DND-41 (cell line): ENCODE results near the gene ZNF316.

Experiments used
- ATAC-seq: fragments of 200-7000 bp; cut with Tn5 transposase; 3 replicates; pipeline ENCODE4 v1.9.1; 2021; ENCODE audit warnings: low read depth; ENCODE audit not compliant: insufficient read depth
- DNase-seq: peaks from one replicate; pipeline ENCODE4 v3.0.0-alpha.2; 2020
- H2AFZ ChIP-seq: 2 replicates; pipeline ENCODE4 v1.6.0; 2012; ENCODE audit warnings: low read depth, low read length
- H3K27ac ChIP-seq: 2 replicates; pipeline ENCODE4 v1.5.1; 2012; ENCODE audit warnings: low read length, inconsistent platforms
- H3K27me3 ChIP-seq: fragments of 200-600 bp; sonication (generic); 2 replicates; pipeline ENCODE4 v1.6.0; 2012; ENCODE audit warnings: low read length, mild to moderate bottlenecking, inconsistent platforms; ENCODE audit not compliant: insufficient read depth, poor library complexity
- H3K36me3 ChIP-seq: 2 replicates; pipeline ENCODE4 v1.5.1; 2012; ENCODE audit warnings: low read length, inconsistent platforms; ENCODE audit not compliant: insufficient read depth
- H3K4me1 ChIP-seq: 2 replicates; pipeline ENCODE4 v1.5.1; 2012; ENCODE audit warnings: mild to moderate bottlenecking, low read length; ENCODE audit not compliant: insufficient read depth
- H3K4me2 ChIP-seq: 2 replicates; pipeline ENCODE4 v1.6.0; 2012; ENCODE audit warnings: mild to moderate bottlenecking, moderate library complexity, low read length, inconsistent platforms; ENCODE audit not compliant: insufficient read depth
- H3K4me3 ChIP-seq, 2 experiments: fragments of 200-600 bp in 1 of 2; shearing (Covaris generic) in 1 of 2; 2 replicates each; pipeline ENCODE4 v1.5.1; 2012 to 2016; ENCODE audit warnings: inconsistent platforms in 2 of 2, low read length in 2 of 2, mild to moderate bottlenecking in 2 of 2, low read depth in 1 of 2, moderate library complexity in 1 of 2
- H3K79me2 ChIP-seq: 2 replicates; pipeline ENCODE4 v1.6.0; 2012; ENCODE audit warnings: low read length, inconsistent platforms; ENCODE audit not compliant: insufficient read depth
- H3K9ac ChIP-seq: 2 replicates; pipeline ENCODE4 v1.6.0; 2012; ENCODE audit warnings: low read depth, mild to moderate bottlenecking, inconsistent platforms, low read length, moderate library complexity
- H3K9me3 ChIP-seq: 2 replicates; pipeline ENCODE4 v1.5.1; 2012; ENCODE audit warnings: low read length, moderate library complexity, mild to moderate bottlenecking, inconsistent platforms; ENCODE audit not compliant: insufficient read depth, severe bottlenecking
- H4K20me1 ChIP-seq: 2 replicates; pipeline ENCODE4 v1.6.0; 2012; ENCODE audit warnings: low read length; ENCODE audit not compliant: insufficient read depth
- CTCF ChIP-seq: IDR thresholded peaks from 2 replicates; pipeline ENCODE4 v1.5.1; 2012; ENCODE audit warnings: borderline replicate concordance, low read length, moderate library complexity, mild to moderate bottlenecking; ENCODE audit not compliant: poor library complexity, severe bottlenecking; ENCODE audit errors: extremely low read depth
- EZH2 ChIP-seq: IDR thresholded peaks from 3 replicates; pipeline ENCODE4 v1.6.1; 2012; ENCODE audit warnings: borderline replicate concordance, low read depth, mild to moderate bottlenecking, moderate library complexity, low read length, inconsistent platforms; ENCODE audit not compliant: severe bottlenecking

Gene ZNF316

DNA sequence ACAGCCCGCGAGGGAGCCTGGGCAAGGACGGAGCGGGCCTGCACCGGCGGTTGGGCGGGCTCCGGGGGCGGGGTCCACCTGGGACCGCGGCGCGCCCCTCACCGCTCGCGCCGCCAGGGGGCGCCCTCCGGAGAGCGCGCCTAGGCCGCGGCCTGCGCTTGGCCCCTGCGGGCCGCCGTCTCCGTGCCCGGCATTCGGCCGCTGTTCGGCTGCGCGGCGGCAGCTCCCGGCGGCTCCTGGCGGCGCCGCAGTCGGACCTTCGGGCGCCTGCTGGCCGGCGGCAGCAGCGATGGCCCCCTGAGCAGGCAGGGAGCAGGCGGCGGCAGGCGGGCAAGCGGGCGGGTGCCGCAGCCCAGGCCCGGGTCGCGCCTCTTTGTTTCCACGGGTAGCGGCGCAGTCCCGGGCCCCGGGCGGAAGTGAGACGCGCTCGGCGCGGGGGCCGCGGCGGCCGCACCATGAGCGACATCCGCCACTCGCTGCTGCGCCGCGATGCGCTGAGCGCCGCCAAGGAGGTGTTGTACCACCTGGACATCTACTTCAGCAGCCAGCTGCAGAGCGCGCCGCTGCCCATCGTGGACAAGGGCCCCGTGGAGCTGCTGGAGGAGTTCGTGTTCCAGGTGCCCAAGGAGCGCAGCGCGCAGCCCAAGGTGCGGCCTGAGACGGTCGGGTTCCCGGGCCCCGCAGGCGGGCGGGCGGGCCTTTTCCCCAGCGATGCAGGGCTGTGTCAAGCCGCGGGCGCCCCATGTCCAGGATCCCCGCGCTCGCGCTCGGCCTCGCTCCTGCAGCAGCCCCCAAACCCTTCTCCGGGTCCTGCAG is 47.1 kb upstream of the ZNF316 start, which contains the start of gene INTS15:
Gene INTS15 (plus strand): TSS at position 193 of the 816 bp plus-strand sequence. CDS start 263 bp downstream, at position 456.
- H3K9ac ChIP-seq = peak within 1 kb of the TSS; percentile 92
- peak within 1 kb of the TSS; percentile 96 for H2AFZ ChIP-seq
- H3K27ac ChIP-seq = peak within 1 kb of the TSS; percentile 90
- peaks cover 29% of the 10 kb centered on the region for H3K4me1 ChIP-seq
- peaks cover 18% of the 10 kb centered on the region; the same call in 1 of the 2 replicates for H4K20me1 ChIP-seq
- DNase-seq = peak; percentile 80
- H3K27me3 ChIP-seq = no peaks in the 10 kb centered on the region
- peaks cover 62% of the 10 kb centered on the region for H3K36me3 ChIP-seq
- peak; percentile 86 for ATAC-seq
- TF ChIP-seq CTCF = peak; percentile 83
- no peak for TF ChIP-seq EZH2
- peak within 1 kb of the TSS; percentile 76 to 99 for H3K4me3 ChIP-seq
- H3K9me3 ChIP-seq = no peaks in the 10 kb centered on the region
- H3K4me2 ChIP-seq = peak within 1 kb of the TSS; percentile 76
- H3K79me2 ChIP-seq = peaks cover 37% of the 10 kb centered on the region

- TF ChIP-seq EZH2 = no peak
- no peak for TF ChIP-seq CTCF
- Histone ChIP-seq H3K79me2 (peaks cover 43% of the 10 kb centered on the region), H4K20me1 (peaks cover 18% of the 10 kb centered on the region; the same call in 1 of the 2 replicates), H3K4me2 (peak overlapping the region; percentile 76), H3K27ac (peak overlapping the region; percentile 90), H3K27me3 (no peaks in the 10 kb centered on the region), H3K4me1 (peaks cover 29% of the 10 kb centered on the region), H3K9ac (peak overlapping the region; percentile 92), H2AFZ (peak overlapping the region; percentile 96), H3K9me3 (no peaks in the 10 kb centered on the region), H3K36me3 (peaks cover 64% of the 10 kb centered on the region), H3K4me3 (peak overlapping the region; percentile 76 to 99)
- ATAC-seq (no peak; the same call in 1 of the 3 replicates), DNase-seq (peak; percentile 15)
Measured at GRCh38 chr7:6590645-6591110, 46.4 kb upstream of the ZNF316 start.

DNA sequence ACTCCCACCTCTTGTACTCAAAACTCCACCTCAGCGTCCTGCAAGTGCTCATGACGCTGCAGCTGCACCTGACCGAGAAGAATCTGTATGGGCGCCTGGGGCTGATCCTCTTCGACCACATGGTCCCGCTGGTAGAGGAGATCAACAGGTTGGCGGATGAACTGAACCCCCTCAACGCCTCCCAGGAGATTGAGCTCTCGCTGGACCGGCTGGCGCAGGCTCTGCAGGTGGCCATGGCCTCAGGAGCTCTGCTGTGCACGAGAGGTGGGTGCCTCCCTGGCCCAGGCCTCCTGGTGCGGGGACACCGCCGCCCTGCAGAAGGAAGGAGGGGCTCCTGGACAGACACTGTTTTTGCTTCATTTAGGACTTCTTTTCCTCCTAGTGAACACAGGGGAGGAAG is 37.0 kb upstream of the ZNF316 start:
- no peaks in the 10 kb centered on the region for H3K4me1 ChIP-seq
- no peak for TF ChIP-seq EZH2
- TF ChIP-seq CTCF = no peak
- H4K20me1 ChIP-seq = peaks cover 24% of the 10 kb centered on the region; the same call in 1 of the 2 replicates
- no peak overlapping the region for H3K9ac ChIP-seq
- no peaks in the 10 kb centered on the region for H3K27me3 ChIP-seq
- no peak overlapping the region for H3K4me3 ChIP-seq
- peaks cover 96% of the 10 kb centered on the region for H3K36me3 ChIP-seq
- H3K4me2 ChIP-seq = no peak overlapping the region
- ATAC-seq (no peak), DNase-seq (no peak)
- no peak overlapping the region for H2AFZ ChIP-seq
- peaks cover 12% of the 10 kb centered on the region; the same call in 1 of the 2 replicates for H3K79me2 ChIP-seq
- no peak overlapping the region for H3K27ac ChIP-seq
- no peaks in the 10 kb centered on the region for H3K9me3 ChIP-seq
